ENCODE results near the gene VMO1. TPM values are rescaled to one million over a fixed set of nuclear protein-coding genes. Genes with fewer than 3 reads are reported as not detected.

The VMO1 gene
- total and polyA plus RNA-seq, 11 donors, result 0.48 to 1.9 (median 1.1) TPM; not detected in 4

DNA sequence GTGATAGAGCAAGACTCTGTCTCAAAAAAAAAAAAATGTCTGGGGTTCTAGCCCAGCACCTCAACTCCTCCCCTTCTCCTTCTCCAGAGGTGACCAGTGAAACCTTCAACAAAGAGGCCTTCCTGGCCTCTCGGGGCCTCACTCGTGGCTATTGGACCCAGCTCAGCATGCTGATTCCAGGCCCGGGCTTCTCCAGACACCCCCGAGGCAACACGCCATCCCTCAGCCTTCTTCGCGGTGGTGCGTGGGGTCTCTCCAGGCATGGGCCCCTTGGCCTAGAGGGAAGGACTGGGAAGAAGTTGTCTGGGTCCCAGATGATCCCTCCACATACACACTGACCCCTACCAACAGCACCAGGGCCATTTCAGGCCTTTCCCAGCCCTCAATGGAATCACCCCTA, 42.9 kb downstream of the VMO1 start:
- Histone ChIP-seq H3K36me3 (no peaks in the 10 kb centered on the region), H3K4me1 (peaks cover 0 to 32% (median 12%) of the 10 kb centered on the region in 12 donors), H3K27me3 (peaks cover 0 to 38% (median 14%) of the 10 kb centered on the region in 9 donors), H3K27ac (no peak overlapping the region), H3K4me3 (no peak overlapping the region), H3K9me3 (no peaks in the 10 kb centered on the region)
- intact Hi-C loops (cut with DNase I), result loop anchor here in 1 of 10 donors (5.0 kb wide), 1 partner anchor 39 kb away; no protein-coding TSS in a partner anchor
- WGBS, 4 donors, result 94 to 98% (median 96%) methylated on average over 5 to 8 of the region's 8 CpGs
- DNase-seq, result no peak
- TF ChIP-seq, protein P1, sequence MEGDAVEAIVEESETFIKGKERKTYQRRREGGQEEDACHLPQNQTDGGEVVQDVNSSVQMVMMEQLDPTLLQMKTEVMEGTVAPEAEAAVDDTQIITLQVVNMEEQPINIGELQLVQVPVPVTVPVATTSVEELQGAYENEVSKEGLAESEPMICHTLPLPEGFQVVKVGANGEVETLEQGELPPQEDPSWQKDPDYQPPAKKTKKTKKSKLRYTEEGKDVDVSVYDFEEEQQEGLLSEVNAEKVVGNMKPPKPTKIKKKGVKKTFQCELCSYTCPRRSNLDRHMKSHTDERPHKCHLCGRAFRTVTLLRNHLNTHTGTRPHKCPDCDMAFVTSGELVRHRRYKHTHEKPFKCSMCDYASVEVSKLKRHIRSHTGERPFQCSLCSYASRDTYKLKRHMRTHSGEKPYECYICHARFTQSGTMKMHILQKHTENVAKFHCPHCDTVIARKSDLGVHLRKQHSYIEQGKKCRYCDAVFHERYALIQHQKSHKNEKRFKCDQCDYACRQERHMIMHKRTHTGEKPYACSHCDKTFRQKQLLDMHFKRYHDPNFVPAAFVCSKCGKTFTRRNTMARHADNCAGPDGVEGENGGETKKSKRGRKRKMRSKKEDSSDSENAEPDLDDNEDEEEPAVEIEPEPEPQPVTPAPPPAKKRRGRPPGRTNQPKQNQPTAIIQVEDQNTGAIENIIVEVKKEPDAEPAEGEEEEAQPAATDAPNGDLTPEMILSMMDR (IDR thresholded peaks at IDR 0.05), result no peak
- TF ChIP-seq POLR2A (IDR thresholded peaks at IDR 0.05), result no peak
- ATAC-seq, result no peak

DNA sequence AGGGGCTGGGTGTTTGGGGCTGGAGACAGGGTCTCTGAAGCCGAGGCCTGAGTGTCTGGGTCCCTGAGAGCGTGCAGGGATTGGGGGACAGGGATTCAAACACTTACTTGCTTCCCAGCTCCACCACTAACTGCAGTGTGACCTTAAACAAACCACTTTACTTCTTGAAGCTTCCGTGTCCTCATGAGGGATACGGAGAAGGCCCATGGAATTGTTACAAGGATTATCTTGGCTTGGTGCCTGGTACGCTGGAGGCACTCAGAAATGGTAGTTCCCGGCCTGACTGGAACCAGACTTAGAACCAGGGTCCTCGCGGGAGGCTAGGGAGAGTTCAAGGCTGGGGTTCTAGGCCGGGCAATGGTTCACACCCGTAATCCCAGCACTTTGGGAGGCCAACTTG, 43.5 kb downstream of the VMO1 start:
- peaks cover 0 to 43% (median 14%) of the 10 kb centered on the region in 9 donors for H3K27me3 ChIP-seq
- ATAC-seq (no peak), DNase-seq (no peak)
- 68 to 78% (median 73%) methylated on average over 9 to 10 of the region's 10 CpGs for WGBS, 4 donors
- no peak overlapping the region for H3K4me3 ChIP-seq
- no peaks in the 10 kb centered on the region for H3K9me3 ChIP-seq
- intact Hi-C loops (cut with DNase I), result loop anchor here in 1 of 10 donors (5.0 kb wide), 1 partner anchor 40 kb away; no protein-coding TSS in a partner anchor
- no peak for TF ChIP-seq POLR2A (IDR thresholded peaks at IDR 0.05)
- TF ChIP-seq, protein P1 (IDR thresholded peaks at IDR 0.05), result no peak
- peaks cover 0 to 26% (median 11%) of the 10 kb centered on the region in 12 donors for H3K4me1 ChIP-seq
- H3K36me3 ChIP-seq, result no peaks in the 10 kb centered on the region
- H3K27ac ChIP-seq, result no peak overlapping the region

DNA sequence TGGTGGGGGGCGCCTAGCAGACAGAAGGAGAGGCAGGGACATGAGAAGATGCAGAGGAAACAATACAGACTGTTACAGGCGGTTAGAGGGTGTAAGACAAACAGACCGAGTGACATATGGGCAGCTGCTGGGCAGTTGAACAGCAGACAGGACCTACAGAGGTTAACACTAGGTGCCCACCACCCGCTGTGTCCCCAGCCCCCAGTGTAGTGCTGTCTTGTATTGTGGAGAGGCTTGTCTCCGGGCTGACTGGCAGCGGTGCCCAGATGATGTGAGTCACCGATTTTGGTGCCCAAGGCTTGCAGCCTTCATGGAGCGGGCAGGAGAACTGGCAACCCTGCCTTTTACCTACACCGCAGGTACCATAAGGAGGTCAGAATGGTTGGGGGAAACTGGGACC, 44.0 kb downstream of the VMO1 start:
- TF ChIP-seq POLR2A (IDR thresholded peaks at IDR 0.05), result no peak
- TF ChIP-seq, protein P1 (IDR thresholded peaks at IDR 0.05), result no peak
- no peak for DNase-seq
- H3K4me3 ChIP-seq, result no peak overlapping the region
- intact Hi-C loops (cut with DNase I), result loop anchor here in 1 of 10 donors (5.0 kb wide), 1 partner anchor 40 kb away; no protein-coding TSS in a partner anchor
- H3K27me3 ChIP-seq, result peaks cover 0 to 43% (median 14%) of the 10 kb centered on the region in 9 donors
- no peak overlapping the region for H3K27ac ChIP-seq
- no peaks in the 10 kb centered on the region for H3K9me3 ChIP-seq
- peaks cover 0 to 26% (median 11%) of the 10 kb centered on the region in 12 donors for H3K4me1 ChIP-seq
- 91 to 94% (median 92%) methylated on average over 9 of the region's 9 CpGs for WGBS, 4 donors
- no peak for ATAC-seq
- no peaks in the 10 kb centered on the region for H3K36me3 ChIP-seq

DNA sequence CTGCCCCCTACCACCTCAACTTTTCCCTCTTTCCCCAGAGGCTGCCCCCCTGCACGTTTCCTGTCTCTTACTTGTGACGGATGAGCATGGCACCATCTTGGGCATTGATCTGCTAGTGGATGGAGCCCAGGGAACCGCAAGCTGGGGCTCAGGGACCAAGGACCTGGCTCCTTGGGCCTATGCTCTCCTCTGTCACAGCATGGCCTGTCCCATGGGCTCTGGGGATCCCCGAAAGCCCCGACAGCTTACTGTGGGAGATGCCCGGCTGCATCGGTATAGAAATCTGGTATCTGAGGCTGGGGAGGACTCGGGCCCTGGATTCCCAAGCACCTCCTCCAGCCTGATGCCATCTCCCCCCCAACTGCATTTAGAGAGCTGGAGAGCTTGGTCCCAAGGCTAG, 44.6 kb downstream of the VMO1 start:
- 88 to 97% (median 96%) methylated on average over 7 to 8 of the region's 8 CpGs for WGBS, 4 donors
- TF ChIP-seq, protein P1 (IDR thresholded peaks at IDR 0.05), result no peak
- no peak for TF ChIP-seq POLR2A (IDR thresholded peaks at IDR 0.05)
- peaks cover 0 to 43% (median 14%) of the 10 kb centered on the region in 9 donors for H3K27me3 ChIP-seq
- no peaks in the 10 kb centered on the region for H3K9me3 ChIP-seq
- H3K27ac ChIP-seq, result no peak overlapping the region
- ATAC-seq (no peak), DNase-seq (no peak)
- no peak overlapping the region for H3K4me3 ChIP-seq
- intact Hi-C loops (cut with DNase I), result loop anchor here in 1 of 10 donors (5.0 kb wide), 1 partner anchor 41 kb away; no protein-coding TSS in a partner anchor
- peaks cover 0 to 26% (median 11%) of the 10 kb centered on the region in 12 donors for H3K4me1 ChIP-seq
- no peaks in the 10 kb centered on the region for H3K36me3 ChIP-seq
